GM12878 (cell line): Measurements from ENCODE around the gene RPS3. TPM values are rescaled to one million over a fixed set of nuclear protein-coding genes. Genes with fewer than 3 reads are reported as not detected.

Experiments used
- ATAC-seq: fragments of 200-7000 bp; cut with Tn5 transposase; 3 replicates; pipeline ENCODE4 v1.9.1; 2020; ENCODE audit warnings: mild to moderate bottlenecking, moderate library complexity
- BruUV-seq: library from RNA; stranded (reverse); fragments of 400-500 nt; replicated peaks from 2 replicates; lab custom pipeline; 2021; lab: Mats Ljungman, UMichigan
- CTCF ChIA-PET: fragments of 300-600 bp; sonication (Branson Sonifier 250); formaldehyde crosslinking; extraction: SDS; loops from one replicate; lab custom pipeline; 2021; ENCODE audit warnings: inconsistent platforms; lab: Yijun Ruan, JAX
- POLR2A ChIA-PET: fragments of 350-600 bp; formaldehyde crosslinking; extraction: SDS; loops from one replicate; lab custom pipeline; 2021; ENCODE audit warnings: inconsistent platforms; lab: Charles Lee
- RAD21 ChIA-PET: fragments of 300-600 bp; sonication (Branson Sonifier 250); formaldehyde crosslinking; loops from one replicate; lab custom pipeline; 2023; ENCODE audit warnings: antibody characterized with exemption; ENCODE audit not compliant: unreplicated experiment; lab: Charles Lee
- SMC1A ChIA-PET: fragments of 300-600 bp; sonication (Branson Sonifier 250); formaldehyde crosslinking; loops from one replicate; lab custom pipeline; 2023; ENCODE audit not compliant: unreplicated experiment, uncharacterized antibody; lab: Charles Lee
- DNase-seq: peaks from one replicate; pipeline ENCODE4 v3.0.0-alpha.2; 2011; ENCODE audit warnings: low read depth, low spot score
- FAIRE-seq: peaks from 3 replicates; lab custom pipeline; 2011; peaks lifted over from hg19 to GRCh38; lab: Jason Lieb, UNC
- H2AFZ ChIP-seq: 2 replicates; pipeline ENCODE4 v1.6.0; 2011; ENCODE audit warnings: low read depth, low read length, control low read depth; ENCODE audit not compliant: control insufficient read depth
- H3K27ac ChIP-seq: 2 replicates; pipeline ENCODE4 v1.5.1; 2011; ENCODE audit warnings: control low read depth; ENCODE audit not compliant: control insufficient read depth, insufficient read depth
- H3K27me3 ChIP-seq, 2 experiments: replicated peaks in 1 of 2; 2 replicates each; pipeline versions ENCODE4 v1.6.0 to v1.6.1; 2011; ENCODE audit warnings: low read length in 1 of 2; ENCODE audit not compliant: control insufficient read depth in 2 of 2, insufficient read depth in 2 of 2
- H3K36me3 ChIP-seq, 2 experiments: 2 replicates each; pipeline ENCODE4 v1.5.1; 2011; ENCODE audit warnings: low read length in 1 of 2; ENCODE audit not compliant: control insufficient read depth in 2 of 2, insufficient read depth in 2 of 2
- H3K4me1 ChIP-seq: 2 replicates; pipeline ENCODE4 v1.6.1; 2011; ENCODE audit warnings: mild to moderate bottlenecking, low read length, moderate library complexity, mixed read lengths; ENCODE audit not compliant: control insufficient read depth, insufficient read depth
- H3K4me2 ChIP-seq: 2 replicates; pipeline ENCODE4 v1.6.0; 2011; ENCODE audit warnings: control low read depth; ENCODE audit not compliant: control insufficient read depth, insufficient read depth
- H3K4me3 ChIP-seq: fragments of 200-600 bp; sonication (generic); 2 replicates; pipeline ENCODE4 v1.5.1; 2016
- H3K79me2 ChIP-seq: 2 replicates; pipeline ENCODE4 v1.6.0; 2011; ENCODE audit warnings: low read length; ENCODE audit not compliant: control insufficient read depth, insufficient read depth
- H3K9ac ChIP-seq: 2 replicates; pipeline ENCODE4 v1.8.0; 2011; ENCODE audit warnings: low read length, control low read depth, mixed read lengths; ENCODE audit not compliant: control insufficient read depth, insufficient read depth
- H3K9me3 ChIP-seq: replicated peaks from 3 replicates; pipeline ENCODE4 v1.5.1; 2011; ENCODE audit warnings: mild to moderate bottlenecking, low read length; ENCODE audit not compliant: control insufficient read depth, insufficient read depth
- H4K20me1 ChIP-seq: 2 replicates; pipeline ENCODE4 v1.6.0; 2011; ENCODE audit not compliant: control insufficient read depth, insufficient read depth
- BRCA1 ChIP-seq: IDR thresholded peaks from 2 replicates; pipeline ENCODE4 v1.6.1; 2011; ENCODE audit warnings: low read depth, low read length, improper control_type of control experiment
- CTCF ChIP-seq, 3 experiments: IDR thresholded peaks in 2 of 3; conservative IDR thresholded peaks in 1 of 3; 2 replicates each; pipeline ENCODE4 v1.5.1; 2011; ENCODE audit warnings: low read depth in 3 of 3, low read length in 3 of 3, mild to moderate bottlenecking in 3 of 3, control low read depth in 2 of 3, moderate library complexity in 2 of 3, inconsistent platforms in 1 of 3, mixed read lengths in 1 of 3; ENCODE audit not compliant: control insufficient read depth in 2 of 3, insufficient read depth in 1 of 3; ENCODE audit errors: extremely low read depth in 1 of 3
- GATAD2B ChIP-seq: fragments of 450-650 bp; conservative IDR thresholded peaks from 2 replicates; pipeline ENCODE4 v1.6.1; 2017; ENCODE audit warnings: low read depth, mild to moderate bottlenecking, moderate library complexity
- HDAC2 ChIP-seq: fragments of 200-600 bp; sonication (generic); IDR thresholded peaks from 2 replicates; pipeline ENCODE4 v1.6.1; 2017
- IRF4 ChIP-seq: IDR thresholded peaks from 2 replicates; pipeline ENCODE4 v1.6.1; 2011; ENCODE audit warnings: low read depth, low read length
- KAT2A ChIP-seq: conservative IDR thresholded peaks from 2 replicates; pipeline ENCODE4 v1.6.1; 2011; ENCODE audit warnings: low read depth, low read length; ENCODE audit not compliant: control insufficient read depth
- NR2F1 ChIP-seq: fragments of 450-650 bp; conservative IDR thresholded peaks from 2 replicates; pipeline ENCODE4 v1.6.1; 2017; ENCODE audit warnings: mild to moderate bottlenecking
- PAX8 ChIP-seq: fragments of 450-650 bp; IDR thresholded peaks from 2 replicates; pipeline ENCODE4 v1.6.1; 2017; ENCODE audit warnings: mild to moderate bottlenecking, moderate library complexity
- POU2F2 ChIP-seq: IDR thresholded peaks from 3 replicates; pipeline ENCODE4 v1.6.1; 2011; ENCODE audit warnings: low read depth, mild to moderate bottlenecking, low read length, borderline replicate concordance
- SIX5 ChIP-seq: IDR thresholded peaks from 2 replicates; pipeline ENCODE4 v1.6.1; 2011; ENCODE audit warnings: mild to moderate bottlenecking, low read depth, low read length, moderate library complexity; ENCODE audit not compliant: severe bottlenecking
- SUPT20H ChIP-seq: IDR thresholded peaks from 2 replicates; pipeline ENCODE4 v1.6.1; 2011; ENCODE audit warnings: low read depth, mild to moderate bottlenecking, low read length, moderate library complexity, borderline replicate concordance; ENCODE audit not compliant: control insufficient read depth
- SUZ12 ChIP-seq: fragments of 200-600 bp; sonication (generic); IDR thresholded peaks from one replicate; pipeline ENCODE4 v1.6.1; 2018; ENCODE audit warnings: antibody characterized with exemption, mild to moderate bottlenecking; ENCODE audit not compliant: unreplicated experiment
- YBX1 ChIP-seq: fragments of 450-650 bp; IDR thresholded peaks from 2 replicates; pipeline ENCODE4 v1.6.1; 2016; ENCODE audit warnings: antibody characterized with exemption
- WGBS: methylation state at CpG from one replicate; pipeline ENCODE4 v1.1.6; 2016; ENCODE audit warnings: low lambda C conversion rate; ENCODE audit not compliant: insufficient replicate concordance, insufficient coverage; ENCODE audit errors: missing lambda C conversion rate; 5-methylcytosine and 5-hydroxymethylcytosine counted together
- in situ Hi-C: fragments of 300-500 bp; cut with MboI; formaldehyde crosslinking; loops from 9 replicates; pipeline ENCODE4 v1.14.3; 2018; ENCODE audit warnings: mixed read lengths
- intact Hi-C: fragments of 100-400 bp; cut with micrococcal nuclease; formaldehyde crosslinking; loops from one replicate; pipeline ENCODE4 v1.14.2; 2022; ENCODE audit not compliant: unreplicated experiment
- polyA plus RNA-seq, 11 experiments: library from polyadenylated mRNA; depleted of rRNA in 4 of 11; unstranded in 6 of 11; stranded (reverse) in 5 of 11; fragments of >200 nt; fragmentation: Nextera tagmentation in 4 of 11; fragmentation: Illumina TruSeq in 1 of 11; extraction: Ambion mirVana in 4 of 11; extraction: Trizol in 1 of 11; gene quantifications; 1 replicate in 1 of 11; 2 replicates in 10 of 11; pipeline versions ENCODE4 v1.2.1 to v1.2.3, GENCODE V29; 2011 to 2016; ENCODE audit warnings: inconsistent platforms in 2 of 11, missing spikeins in 2 of 11, low read depth in 1 of 11
- total RNA-seq, 4 experiments: library from RNA; depleted of rRNA in 3 of 4; stranded (reverse); fragments of >200 nt in 3 of 4; fragmentation: Illumina TruSeq in 1 of 4; extraction: Trizol in 1 of 4; gene quantifications; 2 replicates each; pipeline versions ENCODE4 v1.2.1 to v1.2.3, GENCODE V29; 2013 to 2021
- TF ChIP-seq, protein P1 (sequence below): fragments of 450-650 bp; IDR thresholded peaks from 2 replicates; pipeline ENCODE4 v1.6.1; 2017; ENCODE audit warnings: mild to moderate bottlenecking, moderate library complexity

The RPS3 gene
- total and polyA plus RNA-seq, 10 of the 15 experiments (the other 5 are each of a cell fraction or from before 2014, with no cell fraction given) = 2,127 to 9,556 (median 4,327) TPM

GRCh38 chr11:75445315-75445953 is 46.1 kb downstream of the RPS3 start:
- no peaks in the 10 kb centered on the region for H3K27me3 ChIP-seq
- H3K79me2 ChIP-seq = no peaks in the 10 kb centered on the region
- no TSS peak for BruUV-seq
- no peak overlapping the region for H3K27ac ChIP-seq
- FAIRE-seq (peak; percentile 94), ATAC-seq (peak; percentile 91), DNase-seq (peak; percentile 19)
- CTCF ChIA-PET = interaction anchor here (0.7 to 9.1 kb wide), 18 partner anchors 10 to 170 kb away, joined by 3 to 288 read pairs (median 5); partner anchors contain the start of genes GDPD5 and KLHL35
- RAD21 ChIA-PET = interaction anchor here (0.7 to 4.1 kb wide), 9 partner anchors 38 to 93 kb away, joined by 3 to 53 read pairs (median 4); partner anchors contain the start of gene GDPD5
- no peak overlapping the region for H2AFZ ChIP-seq
- H3K4me1 ChIP-seq = no peaks in the 10 kb centered on the region
- SMC1A ChIA-PET = interaction anchor here (1.0 to 5.5 kb wide), 9 partner anchors 9 to 188 kb away, joined by 3 to 114 read pairs (median 5); no protein-coding TSS in a partner anchor
- no peaks in the 10 kb centered on the region; the same call in 1 of the 2 replicates for H4K20me1 ChIP-seq
- intact Hi-C loops (loop anchor here (1.0 to 10.0 kb wide), 3 partner anchors 57 to 259 kb away; no protein-coding TSS in a partner anchor), in situ Hi-C loops (loop anchor here (5.0 kb wide), 1 partner anchor 87 kb away; no protein-coding TSS in a partner anchor)
- H3K4me3 ChIP-seq = no peak overlapping the region
- H3K36me3 ChIP-seq = no peaks in the 10 kb centered on the region; a peak in 1 of 4 replicates
- POLR2A ChIA-PET = no interaction called here
- H3K9ac ChIP-seq = no peak overlapping the region
- no peaks in the 10 kb centered on the region for H3K9me3 ChIP-seq
- H3K4me2 ChIP-seq = no peak overlapping the region
- 0% methylated on average over 5 of the region's 6 CpGs for WGBS
- TF ChIP-seq SUZ12 (no peak), IRF4 (0 out of 2 replicates have a peak, but pooled peaks have one; percentile 41), YBX1 (no peak), BRCA1 (no peak), GATAD2B (0 out of 2 replicates have a peak, but pooled peaks have one; percentile 40), NR2F1 (no peak), KAT2A (no peak), CTCF (IDR thresholded peaks at IDR 0.05 in 2 of 3, conservative IDR thresholded peaks at IDR 0.05 in 1 of 3; ENCODE audit: control insufficient read depth in 2 of 3, extremely low read depth in 1 of 3, insufficient read depth in 1 of 3, low read depth in 3 of 3, low read length in 3 of 3) (peak; percentile 93 to 99 (median 97); a peak in 5 of 6 replicates), SUPT20H (no peak), HDAC2 (no peak), SIX5 (no peak), PAX8 (no peak), POU2F2 (peak; percentile 46; the same call in 1 of the 3 replicates)
- TF ChIP-seq, protein P1, sequence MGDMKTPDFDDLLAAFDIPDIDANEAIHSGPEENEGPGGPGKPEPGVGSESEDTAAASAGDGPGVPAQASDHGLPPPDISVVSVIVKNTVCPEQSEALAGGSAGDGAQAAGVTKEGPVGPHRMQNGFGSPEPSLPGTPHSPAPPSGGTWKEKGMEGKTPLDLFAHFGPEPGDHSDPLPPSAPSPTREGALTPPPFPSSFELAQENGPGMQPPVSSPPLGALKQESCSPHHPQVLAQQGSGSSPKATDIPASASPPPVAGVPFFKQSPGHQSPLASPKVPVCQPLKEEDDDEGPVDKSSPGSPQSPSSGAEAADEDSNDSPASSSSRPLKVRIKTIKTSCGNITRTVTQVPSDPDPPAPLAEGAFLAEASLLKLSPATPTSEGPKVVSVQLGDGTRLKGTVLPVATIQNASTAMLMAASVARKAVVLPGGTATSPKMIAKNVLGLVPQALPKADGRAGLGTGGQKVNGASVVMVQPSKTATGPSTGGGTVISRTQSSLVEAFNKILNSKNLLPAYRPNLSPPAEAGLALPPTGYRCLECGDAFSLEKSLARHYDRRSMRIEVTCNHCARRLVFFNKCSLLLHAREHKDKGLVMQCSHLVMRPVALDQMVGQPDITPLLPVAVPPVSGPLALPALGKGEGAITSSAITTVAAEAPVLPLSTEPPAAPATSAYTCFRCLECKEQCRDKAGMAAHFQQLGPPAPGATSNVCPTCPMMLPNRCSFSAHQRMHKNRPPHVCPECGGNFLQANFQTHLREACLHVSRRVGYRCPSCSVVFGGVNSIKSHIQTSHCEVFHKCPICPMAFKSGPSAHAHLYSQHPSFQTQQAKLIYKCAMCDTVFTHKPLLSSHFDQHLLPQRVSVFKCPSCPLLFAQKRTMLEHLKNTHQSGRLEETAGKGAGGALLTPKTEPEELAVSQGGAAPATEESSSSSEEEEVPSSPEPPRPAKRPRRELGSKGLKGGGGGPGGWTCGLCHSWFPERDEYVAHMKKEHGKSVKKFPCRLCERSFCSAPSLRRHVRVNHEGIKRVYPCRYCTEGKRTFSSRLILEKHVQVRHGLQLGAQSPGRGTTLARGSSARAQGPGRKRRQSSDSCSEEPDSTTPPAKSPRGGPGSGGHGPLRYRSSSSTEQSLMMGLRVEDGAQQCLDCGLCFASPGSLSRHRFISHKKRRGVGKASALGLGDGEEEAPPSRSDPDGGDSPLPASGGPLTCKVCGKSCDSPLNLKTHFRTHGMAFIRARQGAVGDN = no peak
